Measurements from ENCODE around the gene TOR1AIP2.
"Not testable (repeated sequence)": the region's sequence is repeated elsewhere in the genome, so short reads cannot be mapped to it uniquely, and the experiment has no call there.

Gene TOR1AIP2

GRCh38 chr1:179805291-179806195, 72.1 kb downstream of the TOR1AIP2 start:
- DNase-seq, result no peak

DNA sequence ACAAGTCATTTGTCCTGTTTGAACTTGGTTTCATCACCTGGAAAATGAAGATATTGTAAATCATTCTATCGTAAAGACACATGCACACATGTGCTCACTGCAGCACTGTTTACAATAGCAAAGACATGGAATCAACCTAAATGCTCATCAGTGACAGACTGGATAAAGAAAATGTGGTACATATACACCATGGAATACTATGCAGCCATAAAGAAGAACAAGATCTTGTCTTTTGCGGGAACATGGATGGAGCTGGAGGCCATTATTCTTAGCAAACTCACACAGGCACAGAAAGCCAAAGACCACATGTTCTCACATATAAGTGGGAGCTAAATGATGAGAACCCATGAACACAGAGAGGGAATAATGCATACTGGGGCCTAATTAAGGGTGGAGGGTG, 73.2 kb downstream of the TOR1AIP2 start:
- DNase-seq, result not testable (repeated sequence)

GRCh38 chr1:179803918-179804317, 73.7 kb downstream of the TOR1AIP2 start:
- DNase-seq, result no peak

- DNase-seq, result no peak
These were observed 74.5 kb downstream of the TOR1AIP2 start for GRCh38 chr1:179803104-179803503.

DNA sequence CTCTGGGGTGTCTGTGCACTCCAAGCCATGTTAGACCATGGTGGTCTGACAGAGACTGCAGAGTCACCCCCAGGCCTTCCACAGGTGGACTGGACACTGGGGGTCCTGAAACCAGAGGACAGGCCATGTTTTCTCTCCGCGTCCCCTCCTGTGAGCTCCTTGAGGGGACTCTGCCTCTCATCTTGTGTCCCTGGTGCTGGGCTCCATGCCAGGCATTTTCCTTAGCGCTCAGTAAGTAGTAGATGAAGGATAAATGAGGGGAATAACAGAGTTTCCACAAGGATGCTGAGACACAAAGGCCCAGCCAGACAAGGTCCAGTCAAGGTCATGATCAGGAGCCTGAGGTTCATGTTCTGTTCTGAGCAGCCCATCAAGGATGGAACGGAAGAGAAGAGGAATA, 77.1 kb downstream of the TOR1AIP2 start:
- no peak for DNase-seq

DNA sequence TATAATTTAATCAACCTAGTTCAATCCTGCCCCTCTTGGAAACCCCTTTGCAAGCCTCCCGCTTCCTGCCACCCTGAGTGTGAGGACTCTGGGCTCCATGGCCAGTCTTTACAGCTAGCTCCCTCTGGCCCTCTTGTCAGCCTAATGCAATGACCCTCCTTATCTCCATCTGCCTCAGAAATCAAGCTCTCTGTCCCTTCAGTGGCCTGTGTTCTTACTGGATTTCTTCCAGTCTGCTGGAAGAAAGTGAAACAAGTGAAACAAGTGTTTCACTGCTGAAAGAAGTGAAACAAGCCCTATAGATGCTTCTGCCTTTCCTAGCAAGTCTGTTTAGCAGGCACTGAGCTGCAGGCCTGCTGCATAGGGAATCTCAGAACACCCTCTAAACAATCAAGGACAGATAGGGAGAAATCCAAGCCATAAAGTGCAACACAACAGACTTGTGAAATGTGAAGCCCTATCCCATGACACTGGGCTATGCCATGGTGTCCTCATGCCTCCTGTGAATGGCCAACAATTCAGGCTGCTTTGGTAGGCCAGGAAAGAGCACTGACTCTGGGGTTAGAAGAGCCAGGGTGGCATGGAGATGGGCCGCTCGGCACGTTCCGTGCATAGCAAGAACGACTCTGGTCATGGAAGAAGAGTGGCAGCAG, 78.6 kb downstream of the TOR1AIP2 start:
- no peak for DNase-seq

DNA sequence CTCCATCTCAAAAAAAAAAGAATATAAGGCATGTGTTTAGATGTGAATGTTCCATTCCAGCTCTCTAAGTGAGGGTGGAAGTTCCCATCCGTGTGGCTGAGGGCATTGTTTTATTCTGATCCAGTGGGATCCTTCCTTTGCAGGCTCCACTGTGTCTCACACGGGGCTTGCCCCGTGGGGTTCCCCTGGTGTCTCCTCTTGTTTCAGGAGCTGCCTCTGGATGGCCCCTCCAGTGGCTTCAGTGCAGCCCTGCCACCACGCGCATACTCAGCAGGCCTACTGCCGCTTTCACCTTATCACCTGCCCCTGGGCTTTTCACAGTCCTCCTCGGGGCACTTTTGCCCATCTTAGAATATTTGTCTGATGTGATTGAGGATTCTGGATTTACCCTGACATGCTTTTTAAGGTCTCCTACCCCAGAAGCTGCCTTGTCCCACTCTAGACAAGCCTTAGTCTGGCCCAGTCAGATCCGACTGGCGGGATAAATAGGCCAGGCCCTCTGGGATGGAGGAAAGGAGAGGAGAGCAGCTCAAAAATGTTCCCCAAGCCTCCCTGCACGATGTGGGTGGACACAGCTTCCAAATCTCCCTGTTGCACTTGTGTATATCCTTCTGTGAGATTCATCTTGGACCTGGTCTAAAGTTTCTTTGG, 79.3 kb downstream of the TOR1AIP2 start:
- DNase-seq, result no peak

- no peak for DNase-seq
These were observed 82.9 kb downstream of the TOR1AIP2 start for GRCh38 chr1:179794669-179795068.

DNA sequence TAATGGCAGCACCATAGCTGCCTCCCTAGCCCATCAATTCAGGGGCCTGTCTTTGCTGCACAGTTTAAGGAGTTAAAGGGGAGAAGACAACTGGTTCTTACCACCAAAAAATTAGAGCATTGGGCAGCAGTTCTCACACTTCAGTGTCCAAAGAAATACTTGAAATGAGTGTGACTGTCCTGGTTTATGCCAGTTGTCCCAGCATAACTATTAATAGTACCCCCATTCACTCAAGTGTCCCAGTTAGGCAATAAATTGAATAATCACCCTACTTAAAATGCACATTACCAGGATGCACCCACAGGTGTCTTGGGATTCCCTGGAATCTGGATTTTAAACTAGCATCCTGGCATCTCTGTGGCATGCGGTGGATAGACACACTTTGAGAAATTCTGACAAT, 83.5 kb downstream of the TOR1AIP2 start:
- no peak for DNase-seq

- DNase-seq, result no peak
These were observed 84.3 kb downstream of the TOR1AIP2 start for GRCh38 chr1:179793281-179793680.
